Heart left ventricle (tissue), 16 donors: ENCODE data around the gene FBXO42. TPM values are rescaled to one million over a fixed set of nuclear protein-coding genes. Genes with fewer than 3 reads are reported as not detected.

Source experiments
- ATAC-seq, 4 donors: fragments of 200-7000 bp; cut with Tn5 transposase; one replicate each; pipeline ENCODE4 v1.9.1; 2020 to 2022; ENCODE audit warnings: moderate library complexity in 4 of 4, mild to moderate bottlenecking in 3 of 4, moderate number of reproducible peaks in 1 of 4
- DNase-seq, 5 donors: peaks; one replicate each; pipeline ENCODE4 v3.0.0-alpha.2; 2020
- H3K27ac ChIP-seq, 12 donors: fragments of 200-600 bp; sonication (generic) in 4 of 12; one replicate each; pipeline versions ENCODE4 v1.5.0 to v1.8.0; 2016 to 2022; ENCODE audit warnings: mild to moderate bottlenecking in 2 of 12
- H3K27me3 ChIP-seq, 9 donors: fragments of 200-600 bp; sonication (generic) in 2 of 9; one replicate each; pipeline versions ENCODE4 v1.5.1 to v1.8.0; 2016 to 2022; ENCODE audit warnings: mild to moderate bottlenecking in 3 of 9
- H3K36me3 ChIP-seq, 9 donors: fragments of 200-600 bp; sonication (generic) in 2 of 9; one replicate each; pipeline versions ENCODE4 v1.5.0 to v1.8.0; 2018 to 2022; ENCODE audit warnings: mild to moderate bottlenecking in 2 of 9
- H3K4me1 ChIP-seq, 12 donors: fragments of 200-600 bp; sonication (generic) in 4 of 12; one replicate each; pipeline versions ENCODE4 v1.5.0 to v1.8.0; 2016 to 2022; ENCODE audit warnings: mild to moderate bottlenecking in 3 of 12
- H3K4me3 ChIP-seq, 12 donors: fragments of 200-600 bp; sonication (generic) in 4 of 12; one replicate each; pipeline versions ENCODE4 v1.5.0 to v1.8.0; 2017 to 2022; ENCODE audit warnings: mild to moderate bottlenecking in 9 of 12, moderate library complexity in 4 of 12
- H3K9me3 ChIP-seq, 12 donors: fragments of 200-600 bp; sonication (generic) in 4 of 12; one replicate each; pipeline versions ENCODE4 v1.5.0 to v1.8.0; 2016 to 2022; ENCODE audit warnings: mild to moderate bottlenecking in 1 of 12
- CTCF ChIP-seq, 12 donors: fragments of 200-600 bp; sonication (generic) in 4 of 12; IDR thresholded peaks; one replicate each; pipeline versions ENCODE4 v1.5.0 to v1.8.0; 2018 to 2022; ENCODE audit warnings: antibody characterized with exemption in 12 of 12, mild to moderate bottlenecking in 5 of 12
- POLR2A ChIP-seq, 2 donors: fragments of 450-650 bp; IDR thresholded peaks; one replicate each; pipeline ENCODE4 v1.6.1; 2017; ENCODE audit warnings: antibody characterized with exemption in 2 of 2, mild to moderate bottlenecking in 2 of 2, moderate library complexity in 2 of 2
- WGBS, 4 donors: extraction: QIAGEN DNeasy Blood & Tissue Kit in 2 of 4; methylation state at CpG; one replicate each; pipeline versions ENCODE4 v1.1.5 to v1.1.7; 2013 to 2018; 5-methylcytosine and 5-hydroxymethylcytosine counted together
- intact Hi-C, 10 donors: fragments of 100-400 bp; cut with DNase I; formaldehyde crosslinking; loops; one replicate each; pipeline versions ENCODE4 v1.11.1 to v1.14.2; 2022
- polyA plus RNA-seq, 2 donors: library from polyadenylated mRNA; stranded (reverse); fragments of 200-250 nt; gene quantifications; one replicate each; pipeline ENCODE4 v1.2.3, GENCODE V29; 2013
- total RNA-seq, 9 donors: library from RNA; depleted of rRNA in 2 of 9; stranded (reverse); fragments of >200 nt in 2 of 9; fragmentation: NEBNext Ultra II Directional in 3 of 9; extraction: Animal tissue kit (Norgen Biotek cat#: 25700) in 3 of 9; gene quantifications; one replicate each; pipeline versions ENCODE4 v1.1.0 to v1.2.4, GENCODE V29; 2016 to 2023
- donor health status: ischemic (EF 13 %, LVEDD 7.1; RV severe dilation, severe dysfunction).
- donor health status: healthy with polysubstance abuse.
- donor health status: DM: no; HTN: yes; CAD: no.
- donor health status: DM: no; HTN: no; CAD: no.
- donor health status: ischemic (EF 25% LVEDD 6.9; RV normal size, moderate dysfunction).
- donor health status: ischemic (EF 25% LVEDD 5.7; RV mildly dilated, moderate dysfunction).
- donor health status: healthy.
- donor health status: DM: yes; HTN: yes; CAD: no.
- donor health status: ischemic (EF 35%, LVEDD 5.7; RV mildly dilated, moderate dysfunction).
- donor health status: nonischemic (EF 11% LVEDD 7.7; RV severe dilation, severe dysfunction).
- donor health status: DM: yes; HTN: yes; CAD: no.
- donor health status: PGD.
- donor health status: ischemic (EF 29% LVEDD 5.4; RV normal size, mild dysfunction).
- donor health status: nonischemic (EF 23%, LVEDD 6.1; RV moderate dilation, normal function).

The FBXO42 gene
- total and polyA plus RNA-seq, 11 donors = 11.0 to 44.4 (median 20.1) TPM

DNA sequence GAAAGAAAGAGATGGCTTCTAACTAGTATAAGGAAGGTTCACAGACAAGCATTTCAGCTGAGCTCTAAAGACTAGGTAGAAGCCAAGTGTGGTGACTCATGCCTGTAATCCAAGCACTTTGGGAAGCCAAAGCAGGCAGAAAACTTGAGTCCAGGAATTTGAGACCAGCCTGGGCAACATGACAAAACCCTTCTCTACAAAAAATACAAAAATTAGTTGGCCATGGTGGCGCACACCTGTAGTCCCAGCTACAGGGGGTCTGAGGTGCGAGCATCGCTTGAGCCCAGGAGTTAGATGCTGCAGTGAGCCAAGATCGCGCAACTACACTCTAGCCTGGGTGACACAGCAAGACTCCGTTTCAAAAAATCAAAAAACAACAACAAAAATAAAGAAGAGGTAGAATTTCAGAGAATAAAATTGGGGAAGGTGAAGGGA, 27.8 kb downstream of the FBXO42 start:
- no peaks in the 10 kb centered on the region for H3K27me3 ChIP-seq
- no peak overlapping the region for H3K4me3 ChIP-seq
- peak in 1 of 5 donors; percentile 34 for DNase-seq
- 92 to 97% (median 95%) methylated on average over 6 of the region's 6 CpGs for WGBS, 4 donors
- H3K4me1 ChIP-seq = peaks cover 0 to 40% (median 29%) of the 10 kb centered on the region in 12 donors
- peaks cover 0 to 9% (median 2%) of the 10 kb centered on the region in 9 donors for H3K36me3 ChIP-seq
- no peaks in the 10 kb centered on the region for H3K9me3 ChIP-seq
- peak in 3 of 4 donors; percentile 72 to 83 (median 83) for ATAC-seq
- H3K27ac ChIP-seq = peak overlapping the region in 1 of 12 donors; percentile 32
- TF ChIP-seq POLR2A (IDR thresholded peaks at IDR 0.05) (no peak), CTCF (IDR thresholded peaks at IDR 0.05) (no peak)
- intact Hi-C loops = no loop called here

- no peak overlapping the region for H3K4me3 ChIP-seq
- peaks cover 0 to 58% (median 38%) of the 10 kb centered on the region in 12 donors for H3K4me1 ChIP-seq
- no peak overlapping the region for H3K27ac ChIP-seq
- H3K27me3 ChIP-seq = no peaks in the 10 kb centered on the region
- 62 to 72% (median 71%) methylated on average over 4 of the region's 4 CpGs for WGBS, 4 donors
- H3K9me3 ChIP-seq = no peaks in the 10 kb centered on the region
- H3K36me3 ChIP-seq = peaks cover 0 to 4% (median 0%) of the 10 kb centered on the region in 9 donors
- intact Hi-C loops = no loop called here
- ATAC-seq (no peak), DNase-seq (no peak)
- no peak for TF ChIP-seq POLR2A (IDR thresholded peaks at IDR 0.05)
- TF ChIP-seq CTCF (IDR thresholded peaks at IDR 0.05) = no peak
Observed at GRCh38 chr1:16321176-16321867, 31.0 kb downstream of the FBXO42 start.

- peaks cover 0 to 21% (median 18%) of the 10 kb centered on the region in 9 donors for H3K36me3 ChIP-seq
- intact Hi-C loops = no loop called here
- DNase-seq (peak in 4 of 5 donors; percentile 18 to 55 (median 38)), ATAC-seq (peak; percentile 48 to 91 (median 74))
- TF ChIP-seq POLR2A (IDR thresholded peaks at IDR 0.05) = no peak
- no peak for TF ChIP-seq CTCF (IDR thresholded peaks at IDR 0.05)
- 40 to 64% (median 57%) methylated on average over 3 of the region's 3 CpGs for WGBS, 4 donors
- no peaks in the 10 kb centered on the region for H3K27me3 ChIP-seq
- peak overlapping the region in 3 of 12 donors; percentile 1 to 43 (median 24) for H3K27ac ChIP-seq
- no peak overlapping the region for H3K4me3 ChIP-seq
- no peaks in the 10 kb centered on the region for H3K9me3 ChIP-seq
- peaks cover 0 to 60% (median 27%) of the 10 kb centered on the region in 12 donors for H3K4me1 ChIP-seq
Observed at GRCh38 chr1:16318555-16318954, 33.7 kb downstream of the FBXO42 start.

- no peak for TF ChIP-seq CTCF (IDR thresholded peaks at IDR 0.05)
- TF ChIP-seq POLR2A (IDR thresholded peaks at IDR 0.05) = no peak
- ATAC-seq = no peak
- 72 to 81% (median 75%) methylated on average over 4 of the region's 4 CpGs for WGBS, 4 donors
- DNase-seq = no peak
- H3K27ac ChIP-seq = no peak overlapping the region
- no peaks in the 10 kb centered on the region for H3K9me3 ChIP-seq
- H3K27me3 ChIP-seq = no peaks in the 10 kb centered on the region
- H3K36me3 ChIP-seq = peaks cover 0 to 51% (median 48%) of the 10 kb centered on the region in 9 donors
- H3K4me3 ChIP-seq = no peak overlapping the region
- intact Hi-C loops = no loop called here
- peaks cover 0 to 44% (median 12%) of the 10 kb centered on the region in 12 donors for H3K4me1 ChIP-seq
Observed at GRCh38 chr1:16315437-16315836, 36.8 kb downstream of the FBXO42 start.
